K562 (cell line): ENCODE data around the gene FGF12. TPM values are rescaled to one million over a fixed set of nuclear protein-coding genes. Genes with fewer than 3 reads are reported as not detected.
A peak's percentile ranks its signal among the peaks of the same experiment; 100 is the strongest.

ENCODE experiments used
- ATAC-seq: fragments of 200-7000 bp; cut with Tn5 transposase; 3 replicates; pipeline ENCODE4 v1.9.1; 2020; ENCODE audit warnings: moderate library complexity
- BruUV-seq: library from RNA; stranded (reverse); fragments of 400-500 nt; replicated peaks from 2 replicates; lab custom pipeline; 2021; lab: Mats Ljungman, UMichigan
- CTCF ChIA-PET: fragments of 300-600 bp; formaldehyde crosslinking; extraction: SDS; loops from one replicate; lab custom pipeline; 2021; ENCODE audit warnings: low intra/inter-chr PET ratio; lab: Yijun Ruan, JAX
- POLR2A ChIA-PET: fragments of 300-600, 350-650 bp; sonication (Branson Sonifier 250); formaldehyde crosslinking; extraction: SDS; loops from one replicate; lab custom pipeline; 2021; ENCODE audit warnings: antibody characterized with exemption, inconsistent platforms; lab: Yijun Ruan, JAX
- DNase-seq, 4 experiments: peaks; one replicate each; pipeline versions ENCODE4 v3.0.0 to v3.0.0-alpha.2; 2011 to 2018; ENCODE audit warnings: low spot score in 3 of 4, mixed read lengths in 3 of 4; ENCODE audit errors: extremely low read depth in 1 of 4
- FAIRE-seq: peaks from 2 replicates; lab custom pipeline; 2011; peaks lifted over from hg19 to GRCh38; lab: Jason Lieb, UNC
- H2AFZ ChIP-seq: 2 replicates; pipeline ENCODE4 v1.6.0; 2011; ENCODE audit warnings: low read depth, low read length, control low read depth, inconsistent platforms
- H3K27ac ChIP-seq: fragments of 200-600 bp; 3 replicates; pipeline ENCODE4 v1.8.0; 2011; ENCODE audit warnings: low read depth, mild to moderate bottlenecking, control low read depth, inconsistent platforms, low read length, moderate library complexity, mixed read lengths; ENCODE audit errors: extremely low read depth
- H3K27me3 ChIP-seq, 2 experiments: fragments of 300-600 bp in 1 of 2; 2 replicates in 1 of 2; 3 replicates in 1 of 2; pipeline versions ENCODE4 v1.6.0 to v1.8.0; 2011; ENCODE audit warnings: inconsistent platforms in 2 of 2, low read length in 2 of 2, mild to moderate bottlenecking in 1 of 2, mixed read lengths in 1 of 2, moderate library complexity in 1 of 2; ENCODE audit not compliant: control insufficient read depth in 2 of 2, insufficient read depth in 2 of 2
- H3K36me3 ChIP-seq: fragments of 300-600 bp; 3 replicates; pipeline ENCODE4 v1.8.0; 2011; ENCODE audit warnings: mild to moderate bottlenecking, low read length, inconsistent platforms; ENCODE audit not compliant: control insufficient read depth, insufficient read depth
- H3K4me1 ChIP-seq, 2 experiments: fragments of 200-600 bp in 1 of 2; replicated peaks in 1 of 2; 2 replicates in 1 of 2; 3 replicates in 1 of 2; pipeline versions ENCODE4 v1.5.1 to v1.8.0; 2011; ENCODE audit warnings: inconsistent platforms in 2 of 2, low read length in 2 of 2, mild to moderate bottlenecking in 1 of 2, mixed read lengths in 1 of 2, moderate library complexity in 1 of 2; ENCODE audit not compliant: control insufficient read depth in 2 of 2, insufficient read depth in 2 of 2
- H3K4me2 ChIP-seq: 2 replicates; pipeline ENCODE4 v1.6.1; 2011; ENCODE audit warnings: low read length, control low read depth, inconsistent platforms, mixed read lengths; ENCODE audit not compliant: insufficient read depth
- H3K4me3 ChIP-seq: fragments of 200-600 bp; sonication (generic), shearing (Covaris generic); 2 replicates; pipeline ENCODE4 v1.5.1; 2016; ENCODE audit warnings: control low read depth, inconsistent platforms
- H3K79me2 ChIP-seq: fragments of 200-600 bp; 3 replicates; pipeline ENCODE4 v1.8.0; 2011; ENCODE audit warnings: low read length, inconsistent platforms; ENCODE audit not compliant: control insufficient read depth, insufficient read depth
- H3K9ac ChIP-seq, 2 experiments: 2 replicates each; pipeline versions ENCODE4 v1.6.0 to v1.6.1; 2011; ENCODE audit warnings: low read depth in 2 of 2, low read length in 2 of 2, control low read depth in 1 of 2, inconsistent platforms in 1 of 2, mild to moderate bottlenecking in 1 of 2, mixed read lengths in 1 of 2; ENCODE audit not compliant: insufficient read depth in 1 of 2
- H3K9me1 ChIP-seq: one replicate; pipeline ENCODE4 v1.6.0; 2011; ENCODE audit warnings: inconsistent platforms, mild to moderate bottlenecking, low read length, moderate library complexity; ENCODE audit not compliant: control insufficient read depth, insufficient read depth
- H3K9me3 ChIP-seq: replicated peaks from 2 replicates; pipeline ENCODE4 v1.5.1; 2011; ENCODE audit warnings: low read depth, low read length, inconsistent platforms; ENCODE audit not compliant: control insufficient read depth, insufficient read depth
- H4K20me1 ChIP-seq: replicated peaks from 2 replicates; pipeline ENCODE4 v1.6.1; 2011; ENCODE audit warnings: low read length, inconsistent platforms, mixed read lengths; ENCODE audit not compliant: control insufficient read depth, insufficient read depth
- ATF1 ChIP-seq, 2 experiments: fragments of 450-650 bp in 1 of 2; IDR thresholded peaks; 2 replicates each; pipeline ENCODE4 v1.6.1; 2016; ENCODE audit warnings: missing compliant biosample characterization in 1 of 2, missing genetic modification characterization in 1 of 2
- CXXC5 ChIP-seq: fragments of 250-450 bp; sonication (Bioruptor Pico); IDR thresholded peaks from 2 replicates; pipeline ENCODE4 v1.8.0; 2022; ENCODE audit warnings: inconsistent platforms, mild to moderate bottlenecking, moderate library complexity
- DEAF1 ChIP-seq: fragments of 450-650 bp; formaldehyde crosslinking; IDR thresholded peaks from 2 replicates; pipeline ENCODE4 v1.4.0; 2020; ENCODE audit warnings: mild to moderate bottlenecking, moderate library complexity
- ELF4 ChIP-seq: fragments of 450-650 bp; formaldehyde crosslinking; IDR thresholded peaks from 2 replicates; pipeline ENCODE4 v1.4.0; 2022; ENCODE audit warnings: missing genetic modification characterization
- EP400 ChIP-seq: fragments of 450-650 bp; IDR thresholded peaks from 2 replicates; pipeline ENCODE4 v1.6.1; 2017; ENCODE audit warnings: antibody characterized with exemption, mild to moderate bottlenecking, moderate library complexity
- EZH2 ChIP-seq: IDR thresholded peaks from 2 replicates; pipeline ENCODE4 v1.6.1; 2012; ENCODE audit warnings: low read depth, mild to moderate bottlenecking, inconsistent platforms, low read length, borderline replicate concordance
- GABPB1 ChIP-seq: sonication (generic); formaldehyde crosslinking; IDR thresholded peaks from 2 replicates; pipeline ENCODE4 v1.8.0; 2022; ENCODE audit warnings: mild to moderate bottlenecking, missing genetic modification reagents
- HDAC6 ChIP-seq: IDR thresholded peaks from 2 replicates; pipeline ENCODE4 v1.6.1; 2012; ENCODE audit warnings: low read depth, mild to moderate bottlenecking, control low read depth, inconsistent platforms, low read length, moderate library complexity
- JUND ChIP-seq, 2 experiments: IDR thresholded peaks; 2 replicates in 1 of 2; 3 replicates in 1 of 2; pipeline ENCODE4 v1.6.1; 2011; ENCODE audit warnings: borderline replicate concordance in 2 of 2, low read depth in 2 of 2, low read length in 2 of 2, improper control_type of control experiment in 1 of 2, missing biosample characterization in 1 of 2, missing genetic modification characterization in 1 of 2, missing genetic modification reagents in 1 of 2
- LCOR ChIP-seq: sonication (generic); formaldehyde crosslinking; IDR thresholded peaks from 2 replicates; pipeline ENCODE4 v1.8.0; 2022; ENCODE audit warnings: mild to moderate bottlenecking, missing genetic modification reagents
- PATZ1 ChIP-seq: fragments of 250-450 bp; sonication (Bioruptor Pico); IDR thresholded peaks from 2 replicates; pipeline ENCODE4 v1.5.0; 2020; ENCODE audit warnings: mild to moderate bottlenecking, borderline replicate concordance
- RCOR1 ChIP-seq, 2 experiments: IDR thresholded peaks; 2 replicates each; pipeline ENCODE4 v1.6.1; 2012; ENCODE audit warnings: low read depth in 2 of 2, low read length in 2 of 2, borderline replicate concordance in 1 of 2, improper control_type of control experiment in 1 of 2
- SMARCE1 ChIP-seq: fragments of 450-650 bp; IDR thresholded peaks from 2 replicates; pipeline ENCODE4 v1.7.1; 2016; ENCODE audit warnings: mild to moderate bottlenecking
- ZBTB8A ChIP-seq: fragments of 450-650 bp; IDR thresholded peaks from 2 replicates; pipeline ENCODE4 v1.6.1; 2018; ENCODE audit warnings: mild to moderate bottlenecking, moderate library complexity; ENCODE audit not compliant: partially characterized antibody
- ZNF124 ChIP-seq: sonication (generic); formaldehyde crosslinking; IDR thresholded peaks from 2 replicates; pipeline ENCODE4 v1.8.1; 2022; ENCODE audit warnings: missing genetic modification reagents
- ZNF282 ChIP-seq: sonication (generic); formaldehyde crosslinking; IDR thresholded peaks from 2 replicates; pipeline ENCODE4 v1.8.1; 2023; ENCODE audit warnings: missing genetic modification reagents
- WGBS: fragments of 100-300 bp; shearing (Covaris generic); methylation state at CpG from one replicate; pipeline ENCODE4 v1.1.6; 2016; ENCODE audit warnings: low coverage, mixed read lengths; ENCODE audit not compliant: insufficient coverage; ENCODE audit errors: missing lambda C conversion rate; 5-methylcytosine and 5-hydroxymethylcytosine counted together
- in situ Hi-C: fragments of 300-500 bp; cut with MboI; formaldehyde crosslinking; loops from 4 replicates; pipeline ENCODE4 v1.15.0; 2018; ENCODE audit warnings: inconsistent platforms, mixed read lengths
- intact Hi-C: fragments of 100-400 bp; cut with micrococcal nuclease; formaldehyde crosslinking; loops from 2 replicates; pipeline ENCODE4 v1.14.2; 2022
- polyA plus RNA-seq, 8 experiments: library from polyadenylated mRNA; depleted of rRNA in 4 of 8; stranded (reverse) in 5 of 8; unstranded in 3 of 8; fragments of >200 nt; fragmentation: Nextera tagmentation in 2 of 8; fragmentation: Illumina TruSeq in 1 of 8; extraction: Ambion mirVana in 2 of 8; extraction: Trizol in 1 of 8; gene quantifications; 2 replicates each; pipeline versions ENCODE4 v1.2.1 to v1.2.3, GENCODE V29; 2011 to 2014; ENCODE audit warnings: inconsistent platforms in 1 of 8, missing spikeins in 1 of 8
- total RNA-seq, 7 experiments: library from RNA; depleted of rRNA in 6 of 7; stranded (reverse); fragments of >200 nt in 6 of 7; fragmentation: Illumina TruSeq in 2 of 7; extraction: Trizol in 2 of 7; gene quantifications; 2 replicates each; pipeline versions ENCODE4 v1.2.1 to v1.2.3, GENCODE V29; 2011 to 2021; ENCODE audit warnings: low replicate concordance in 1 of 7

FGF12 gene
- total and polyA plus RNA-seq, 9 of the 15 experiments (the other 6 are each of a cell fraction or from before 2014, with no cell fraction given) = not detected

- WGBS = 2% methylated on average over 12 of the region's 12 CpGs
- in situ Hi-C loops (loop anchor here (10.0 kb wide), 1 partner anchor 1029 kb away; no protein-coding TSS in a partner anchor), intact Hi-C loops (loop anchor here (1.0 to 10.0 kb wide), 6 partner anchors 257 to 1632 kb away; no protein-coding TSS in a partner anchor)
- ChIA-PET POLR2A (interaction anchor here (0.6 kb wide), 1 partner anchor 919 kb away, joined by 4 read pairs; no protein-coding TSS in a partner anchor), CTCF (interaction anchor here (0.6 to 0.9 kb wide), 3 partner anchors 1025 to 1028 kb away, joined by 3 to 6 read pairs (median 4); no protein-coding TSS in a partner anchor)
- Histone ChIP-seq H3K4me2 (no peak overlapping the region), H3K9ac (no peak overlapping the region), H3K79me2 (no peaks in the 10 kb centered on the region), H3K9me1 (no peaks in the 10 kb centered on the region), H3K4me1 (no peaks in the 10 kb centered on the region), H4K20me1 (no peaks in the 10 kb centered on the region), H3K27ac (no peak overlapping the region), H2AFZ (0 out of 2 replicates have a peak overlapping the region, but pooled peaks have one; percentile 49), H3K36me3 (no peaks in the 10 kb centered on the region), H3K4me3 (no peak overlapping the region), H3K9me3 (no peaks in the 10 kb centered on the region), H3K27me3 (no peaks in the 10 kb centered on the region)
- peak; percentile 94 for ATAC-seq
- BruUV-seq = no TSS peak
- DNase-seq = peak; percentile 58 to 72 (median 66)
- FAIRE-seq = peak; percentile 94
- TF ChIP-seq LCOR (CRISPR knock-in tag) = no peak
- TF ChIP-seq ZBTB8A = no peak
- TF ChIP-seq EP400 = no peak
- TF ChIP-seq PATZ1 = no peak
- 0 out of 2 replicates have a peak, but pooled peaks have one; percentile 11 for TF ChIP-seq JUND (IDR thresholded peaks at IDR 0.05; ENCODE audit: borderline replicate concordance, low read depth, low read length)
- TF ChIP-seq JUND (tag; IDR thresholded peaks at IDR 0.05; ENCODE audit: borderline replicate concordance, low read depth, low read length) = no peak
- TF ChIP-seq CXXC5 = peak; percentile 10; the same call in 1 of the 2 replicates
- peak; percentile 87 for TF ChIP-seq DEAF1 (CRISPR knock-in tag)
- no peak for TF ChIP-seq EZH2
- TF ChIP-seq ATF1 (CRISPR knock-in tag; IDR thresholded peaks at IDR 0.05) = no peak
- 0 out of 2 replicates have a peak, but pooled peaks have one; percentile 11 for TF ChIP-seq ATF1 (tag; IDR thresholded peaks at IDR 0.05)
- no peak for TF ChIP-seq GABPB1
- peak in 1 of 2 experiments; percentile 21; a peak in 1 of 4 replicates for TF ChIP-seq RCOR1 (IDR thresholded peaks at IDR 0.05; ENCODE audit: borderline replicate concordance in 1 of 2, low read depth in 2 of 2, low read length in 2 of 2)
- no peak for TF ChIP-seq ZNF124 (CRISPR knock-in tag)
- no peak for TF ChIP-seq ZNF282 (CRISPR knock-in tag)
- no peak for TF ChIP-seq HDAC6
- no peak for TF ChIP-seq SMARCE1
- no peak for TF ChIP-seq ELF4 (CRISPR knock-in tag)
These were observed 283.1 kb downstream of the FGF12 start for GRCh38 chr3:192444096-192444790.
